ENCODE results near the gene TSPAN9. TPM values are rescaled to one million over a fixed set of nuclear protein-coding genes. Genes with fewer than 3 reads are reported as not detected.

Gene TSPAN9
- 41.6 and 46.1 TPM in 2 replicates for total RNA-seq

GRCh38 chr12:3076730-3077571, at the start of gene TSPAN9:
Gene TSPAN9, plus strand, starts transcription at chr12:3077379. Its CDS starts 123,815 bp downstream, at chr12:3201194.

Small RNA genes within 50 kb of the gene (small RNA-seq; reads per million reads assigned to genes)
- gene AC005912.1 (0.56 reads per million), gene RF00017 (not detected)

Other genes starting within 250 kb of the TSPAN9 start
- not detected in 2 replicates for gene NRIP2, start 242.3 kb upstream of the TSPAN9 start, total RNA-seq
- not detected in 2 replicates for gene TEX52, start 220.3 kb upstream of the TSPAN9 start, total RNA-seq
- 29.7 and 54.6 TPM in 2 replicates for gene FOXM1, start 200.2 kb upstream of the TSPAN9 start, total RNA-seq
- gene RHNO1, start 200.2 kb upstream of the TSPAN9 start, total RNA-seq, result 26.1 and 34.5 TPM in 2 replicates
- 27.3 and 30.5 TPM in 2 replicates for gene TULP3, start 186.5 kb upstream of the TSPAN9 start, total RNA-seq
- gene TEAD4, start 118.0 kb upstream of the TSPAN9 start, total RNA-seq, result 37.6 and 51.3 TPM in 2 replicates

Data from thoracic aorta endothelial cell (primary cell).